T-helper 1 cell treated with Interleukin-12 subunit alpha and Interleukin-12 subunit beta and Interleukin-4 antibody, amounts not matched to agents 30 ng/mL and 1 ng/mL, for 36 hours (primary cell): ENCODE data around the gene SPOCK1. TPM values are rescaled to one million over a fixed set of nuclear protein-coding genes. Genes with fewer than 3 reads are reported as not detected.
"Not testable (repeated sequence)": the region's sequence is repeated elsewhere in the genome, so short reads cannot be mapped to it uniquely, and the experiment has no call there.

Source experiments
- intact Hi-C: fragments of 100-400 bp; cut with micrococcal nuclease; formaldehyde crosslinking; loops from one replicate; pipeline ENCODE4 v1.15.1; 2024
- total RNA-seq: library from RNA; stranded (reverse); gene quantifications from 2 replicates; pipeline ENCODE4 v1.2.3, GENCODE V29; 2022

SPOCK1 gene
- total RNA-seq, 1 donor from 2014 or later, result 0.27 TPM

GRCh38 chr5:136981936-136982335 is 517.2 kb downstream of the SPOCK1 start:
- intact Hi-C loops, result no loop called here

DNA sequence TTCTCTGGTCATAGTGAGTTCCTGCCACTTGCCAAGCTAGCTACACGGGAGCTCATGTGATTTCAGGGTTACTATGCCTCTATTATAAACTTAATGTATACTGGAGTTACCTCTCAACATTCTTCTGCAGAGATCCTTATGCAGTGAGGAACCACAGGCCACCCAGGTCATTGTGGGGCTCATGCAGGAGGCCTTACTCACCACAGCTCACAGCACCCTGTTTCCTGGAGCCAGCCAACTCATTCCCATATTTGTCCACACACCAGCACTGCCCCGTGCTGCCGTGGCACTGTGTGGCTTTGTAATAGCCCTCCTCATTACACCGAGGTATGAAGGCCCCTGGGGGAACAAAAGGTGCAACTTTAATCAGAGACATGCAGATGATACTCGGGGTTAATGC is 520.0 kb downstream of the SPOCK1 start:
- intact Hi-C loops, result no loop called here

DNA sequence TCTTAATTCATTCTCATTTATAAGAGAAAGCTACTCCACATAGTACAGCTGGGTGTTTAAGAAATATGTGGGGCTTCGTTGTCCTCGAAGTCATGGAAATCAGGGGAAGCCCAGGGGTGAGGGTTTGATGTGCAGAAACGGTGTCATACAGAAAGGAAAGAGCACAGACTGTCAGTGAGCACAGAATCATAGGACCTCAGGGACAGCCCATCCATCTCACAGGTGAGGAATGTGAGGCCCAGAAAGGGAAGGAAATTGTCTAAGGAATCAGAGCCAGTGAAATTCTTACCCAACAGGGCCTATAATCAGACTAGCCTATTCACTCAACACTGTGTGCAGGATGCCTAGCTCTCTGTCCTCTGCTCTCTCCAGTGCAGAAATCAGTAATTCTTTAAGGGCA is 535.6 kb downstream of the SPOCK1 start:
- intact Hi-C loops, result no loop called here

DNA sequence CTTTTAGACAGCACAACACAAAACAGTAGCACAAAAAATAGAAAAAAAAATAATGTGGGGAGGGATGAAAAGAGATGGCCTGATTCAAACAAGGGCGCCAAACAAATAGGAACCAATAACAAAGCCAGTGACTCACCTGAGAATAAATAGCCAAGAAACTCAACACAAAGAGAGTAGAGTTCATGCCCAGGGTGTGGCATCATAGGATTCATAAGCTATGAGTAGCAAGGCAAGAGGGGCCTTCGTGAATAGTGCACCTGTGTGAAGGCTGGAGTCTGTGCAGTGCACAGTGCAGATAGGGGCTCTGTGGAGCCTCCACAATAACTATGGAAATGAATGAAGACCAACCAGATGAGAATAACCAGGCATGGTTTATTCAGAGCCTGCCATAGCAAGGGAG is 541.7 kb downstream of the SPOCK1 start:
- intact Hi-C loops, result no loop called here

DNA sequence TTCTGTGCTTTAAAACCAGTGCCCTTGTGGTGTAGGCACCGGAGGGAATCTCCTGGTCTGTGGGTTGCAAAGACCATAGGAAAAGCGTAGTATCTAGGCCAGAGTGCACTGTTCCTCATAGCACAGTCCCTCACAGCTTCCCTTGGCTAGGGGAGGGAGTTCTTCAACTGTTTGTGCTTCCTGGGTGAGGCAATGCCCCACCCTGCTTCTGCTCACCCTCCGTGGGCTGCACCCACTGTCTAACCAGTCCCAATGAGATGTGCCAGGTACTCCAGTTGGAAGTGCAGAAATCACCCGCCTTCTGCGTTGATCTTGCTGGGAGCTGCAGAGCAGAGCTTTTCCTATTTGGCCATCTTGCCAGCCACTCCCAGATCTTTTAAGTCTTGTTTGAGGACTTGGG is 545.0 kb downstream of the SPOCK1 start:
- intact Hi-C loops, result not testable (repeated sequence)

- intact Hi-C loops, result not testable (repeated sequence)
Observed at GRCh38 chr5:136953346-136954069, 545.6 kb downstream of the SPOCK1 start.

DNA sequence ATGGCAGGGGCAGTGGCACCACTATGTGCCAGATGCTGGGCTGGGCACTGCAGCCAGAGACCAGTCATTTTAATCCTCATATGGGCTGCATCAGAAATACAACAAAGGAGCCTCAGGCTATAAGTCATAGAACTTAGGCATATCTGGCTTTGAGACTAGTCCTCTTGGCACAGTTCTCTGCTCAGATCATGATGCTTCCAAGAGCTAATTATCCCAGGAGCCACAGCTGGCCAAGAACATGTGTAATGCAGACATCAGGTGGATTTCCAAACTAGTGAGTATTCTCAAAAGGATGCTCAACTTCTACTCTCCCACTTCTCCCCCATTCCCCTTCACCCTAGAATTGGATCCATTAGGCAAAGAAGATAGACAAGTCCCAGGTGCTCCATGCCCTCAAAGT is 571.6 kb downstream of the SPOCK1 start:
- intact Hi-C loops, result no loop called here

GRCh38 chr5:136926073-136926472 is 573.1 kb downstream of the SPOCK1 start:
- intact Hi-C loops, result no loop called here

Other genes with a start within 250 kb of the SPOCK1 start
- 3.8 TPM in 2 replicates for gene KLHL3, start 236.8 kb upstream of the SPOCK1 start, total RNA-seq